Activated CD4-positive, alpha-beta T cell treated with anti-CD3 and anti-CD28 coated beads for 24 hours (primary cell): Measurements from ENCODE around the gene ARV1.
"Not testable (repeated sequence)": the region's sequence is repeated elsewhere in the genome, so short reads cannot be mapped to it uniquely, and the experiment has no call there.

Source experiments
- DNase-seq, 2 donors: peaks; one replicate each; pipeline ENCODE4 v3.0.0-alpha.2; 2020; ENCODE audit warnings: low read depth in 2 of 2

ARV1 gene

GRCh38 chr1:231019711-231020110 lies 40.8 kb downstream of the ARV1 start:
- no peak for DNase-seq

GRCh38 chr1:231020139-231020601 lies 41.3 kb downstream of the ARV1 start:
- DNase-seq = no peak

GRCh38 chr1:231020816-231021215 lies 41.9 kb downstream of the ARV1 start:
- no peak for DNase-seq

DNA sequence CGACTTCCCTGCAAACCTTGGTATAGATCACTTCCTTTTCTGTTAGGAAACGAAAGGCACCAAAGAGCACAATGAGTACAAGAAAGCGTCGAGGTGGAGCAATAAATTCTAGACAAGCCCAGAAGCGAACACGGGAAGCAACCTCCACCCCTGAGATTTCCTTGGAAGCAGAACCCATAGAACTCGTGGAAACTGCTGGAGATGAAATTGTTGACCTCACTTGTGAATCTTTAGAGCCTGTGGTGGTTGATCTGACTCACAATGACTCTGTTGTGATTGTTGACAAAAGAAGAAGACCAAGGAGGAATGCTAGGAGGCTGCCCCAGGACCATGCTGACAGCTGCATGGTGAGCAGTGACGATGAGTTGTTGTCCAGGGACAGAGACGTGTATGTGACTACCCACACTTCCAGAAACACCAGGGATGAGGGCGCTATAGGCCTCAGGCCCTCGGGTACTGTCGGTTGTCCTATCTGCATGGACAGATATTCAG lies 42.7 kb downstream of the ARV1 start:
- no peak for DNase-seq

DNA sequence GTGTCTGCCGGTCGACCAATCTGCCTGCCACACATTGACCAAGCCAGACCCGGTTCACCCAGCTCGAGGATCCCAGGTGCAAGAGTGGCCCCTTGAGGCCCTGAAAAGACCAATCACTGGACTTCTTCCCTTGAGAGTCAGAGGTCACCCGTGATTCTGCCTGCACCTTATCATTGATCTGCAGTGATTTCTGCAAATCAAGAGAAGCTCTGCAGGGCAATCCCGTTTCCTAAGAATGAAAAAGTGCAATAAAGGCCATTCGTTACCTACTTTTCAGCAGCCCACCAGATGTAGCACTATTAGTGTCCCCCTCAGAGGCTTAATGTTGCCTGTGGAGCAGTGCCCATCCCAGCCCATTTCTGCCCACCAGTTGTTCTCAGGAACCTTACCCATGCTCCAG lies 43.6 kb downstream of the ARV1 start:
- DNase-seq = not testable (repeated sequence)

DNA sequence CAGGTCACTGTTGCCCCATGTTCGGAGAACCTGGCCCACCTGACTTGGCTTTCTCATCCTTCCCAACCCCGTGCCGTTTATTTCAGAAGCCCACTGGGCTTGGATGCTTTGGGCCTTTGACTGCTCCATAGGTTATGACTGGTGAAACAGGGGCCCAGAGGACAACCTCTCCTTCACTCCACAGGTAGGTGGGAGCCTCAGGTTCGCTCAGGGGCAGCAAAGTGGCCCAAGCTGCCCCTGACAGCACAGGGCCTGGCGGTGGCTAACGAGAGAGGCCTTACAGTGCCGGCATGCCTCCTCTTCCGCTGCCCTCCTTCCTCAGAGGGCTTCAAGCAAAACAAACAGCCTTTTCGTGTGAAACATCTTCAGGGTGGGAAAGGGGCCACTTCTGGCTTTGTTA lies 44.3 kb downstream of the ARV1 start:
- DNase-seq = no peak

DNA sequence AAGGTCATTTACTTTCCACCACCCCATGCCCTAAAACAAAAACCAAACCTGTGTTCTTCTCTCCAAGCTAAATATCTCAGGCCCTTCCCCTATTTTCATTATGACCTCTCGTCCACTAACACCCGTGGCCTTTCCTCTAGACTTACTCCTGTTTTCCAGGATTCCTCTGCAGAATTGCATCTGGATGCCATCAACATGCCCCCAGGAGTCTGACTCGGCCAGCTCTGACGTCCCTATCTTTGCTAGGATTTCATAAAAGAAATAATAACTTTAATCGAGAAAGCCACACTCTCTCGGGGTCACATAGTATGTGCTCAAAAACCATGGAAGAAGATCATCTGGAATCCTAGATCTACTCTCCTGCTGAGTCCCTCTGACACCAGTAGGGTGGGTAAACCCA lies 47.7 kb downstream of the ARV1 start:
- no peak for DNase-seq

GRCh38 chr1:231027136-231027925 lies 48.4 kb downstream of the ARV1 start:
- no peak for DNase-seq

DNA sequence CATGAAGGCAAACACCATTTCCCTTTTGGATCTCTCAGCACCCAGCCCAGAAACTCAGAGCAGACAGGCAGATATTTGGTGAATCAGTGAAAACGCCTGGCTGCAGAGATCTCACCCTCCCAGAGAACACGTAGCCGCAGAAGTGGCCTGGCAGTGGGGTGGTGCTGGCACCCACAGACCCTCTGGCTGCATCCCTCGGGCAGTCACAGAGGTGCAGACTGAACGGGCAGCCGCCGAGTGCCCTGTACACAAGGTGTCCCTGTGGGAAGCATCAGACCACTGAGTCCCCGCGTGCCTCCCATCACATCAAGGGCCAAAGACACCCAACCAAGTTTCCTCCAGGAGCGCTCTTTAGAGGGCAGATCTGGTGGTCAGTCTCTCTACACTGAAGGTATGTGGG lies 49.1 kb downstream of the ARV1 start:
- no peak for DNase-seq

DNA sequence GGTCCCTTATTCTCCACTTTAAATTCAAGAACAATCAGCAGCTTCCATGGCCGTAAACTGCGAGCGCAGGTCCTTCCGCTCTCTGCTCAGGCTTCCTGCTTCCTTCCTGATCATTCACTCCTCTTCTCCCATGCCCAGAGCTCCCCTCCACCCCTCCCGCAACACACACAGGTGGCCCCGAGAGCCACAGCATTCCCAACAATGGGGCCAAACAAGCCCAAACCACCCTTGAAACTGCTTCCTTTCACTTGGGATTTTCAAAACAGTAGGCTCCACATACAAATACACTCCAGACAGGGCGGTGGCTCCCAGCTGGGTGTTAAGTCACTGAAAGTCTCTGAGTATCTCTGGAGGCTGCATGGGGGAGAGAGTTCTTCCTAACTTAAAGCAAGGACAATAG lies 49.8 kb downstream of the ARV1 start:
- DNase-seq = no peak

GRCh38 chr1:231029247-231029646 lies 50.4 kb downstream of the ARV1 start:
- DNase-seq = not testable (repeated sequence)

DNA sequence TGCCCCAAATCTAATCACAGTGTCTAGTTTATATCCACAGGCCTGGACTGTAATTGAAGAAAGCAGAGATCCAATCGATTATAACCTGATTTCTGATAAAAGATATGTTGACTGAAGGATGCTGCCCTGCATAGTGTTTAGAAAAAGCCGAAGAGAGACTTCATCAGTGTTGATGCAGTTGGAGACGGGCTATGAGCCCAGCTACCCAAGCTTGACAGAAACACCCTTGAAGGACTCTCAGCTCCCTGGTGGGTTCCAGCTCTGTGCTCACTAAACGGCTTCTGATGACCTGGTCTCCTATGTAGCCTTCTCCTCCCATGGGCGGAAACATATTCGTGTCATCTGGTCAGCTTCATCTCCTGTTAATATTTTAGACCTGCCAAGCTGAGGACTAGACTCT lies 50.9 kb downstream of the ARV1 start:
- DNase-seq = no peak

- DNase-seq = no peak
These were observed 54.1 kb downstream of the ARV1 start for GRCh38 chr1:231032963-231033362.

DNA sequence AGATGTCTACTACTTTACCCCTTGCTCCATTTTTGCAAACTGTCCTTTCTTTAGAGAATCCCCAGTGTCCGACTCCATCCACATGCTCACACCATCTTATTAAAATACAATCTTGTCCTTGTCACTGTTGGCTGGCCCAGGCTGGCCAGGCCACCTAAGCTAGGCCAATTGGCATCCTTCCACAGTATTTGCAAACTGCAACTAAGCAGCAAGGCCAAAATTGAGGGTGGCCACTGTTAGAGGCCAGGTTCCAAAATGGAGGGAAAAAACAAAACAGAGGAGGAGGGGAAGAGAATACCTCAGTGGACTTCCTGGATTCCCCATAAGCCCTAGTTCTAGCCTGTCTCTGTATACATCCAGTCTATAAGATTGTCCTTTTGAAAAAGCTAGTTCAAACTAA lies 56.9 kb downstream of the ARV1 start:
- no peak for DNase-seq

GRCh38 chr1:231036416-231036815 lies 57.5 kb downstream of the ARV1 start:
- no peak for DNase-seq

DNA sequence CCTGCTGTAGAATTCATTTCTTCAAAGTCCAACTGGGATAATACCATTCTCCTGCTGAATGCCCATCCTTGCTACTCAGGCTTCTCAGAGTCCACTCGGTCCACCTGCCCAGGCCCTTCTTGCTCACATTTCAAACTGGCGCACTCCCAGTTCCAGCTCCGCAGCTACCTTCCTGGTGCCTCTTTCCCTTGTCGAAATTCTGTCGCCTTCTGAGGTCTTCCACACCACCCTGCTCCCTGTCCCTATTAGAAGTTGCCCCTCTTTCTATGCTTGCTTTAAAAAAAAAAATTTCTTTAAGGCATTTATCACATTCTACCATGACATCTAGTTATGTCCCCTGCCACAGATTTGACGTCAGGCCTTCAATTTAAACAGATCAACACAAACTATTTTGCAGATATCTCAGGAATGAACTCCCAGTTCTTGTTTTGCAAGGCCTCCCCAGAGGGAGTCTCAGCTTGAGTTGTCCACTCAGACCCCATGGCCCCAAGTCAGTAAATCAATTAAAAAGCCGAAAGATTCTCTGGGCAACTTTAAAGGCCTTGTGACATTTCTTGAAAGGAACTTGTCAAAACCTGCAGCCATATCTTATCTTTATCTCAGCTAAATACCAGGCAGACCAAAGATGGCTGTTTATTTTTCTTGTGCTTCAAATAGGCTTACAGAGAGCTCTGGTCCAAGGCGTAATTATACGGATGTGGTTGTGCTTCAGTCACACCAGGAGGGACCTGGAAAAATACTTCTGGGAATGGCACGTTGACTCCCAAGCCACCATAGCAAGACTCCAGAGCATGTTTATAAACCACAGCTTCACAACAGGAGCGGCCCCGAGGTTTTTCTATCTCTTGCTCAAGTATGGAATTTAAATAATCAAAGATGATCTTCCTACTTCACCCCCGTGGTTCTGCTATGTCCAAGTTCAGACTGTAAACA lies 59.0 kb downstream of the ARV1 start:
- no peak for DNase-seq

DNA sequence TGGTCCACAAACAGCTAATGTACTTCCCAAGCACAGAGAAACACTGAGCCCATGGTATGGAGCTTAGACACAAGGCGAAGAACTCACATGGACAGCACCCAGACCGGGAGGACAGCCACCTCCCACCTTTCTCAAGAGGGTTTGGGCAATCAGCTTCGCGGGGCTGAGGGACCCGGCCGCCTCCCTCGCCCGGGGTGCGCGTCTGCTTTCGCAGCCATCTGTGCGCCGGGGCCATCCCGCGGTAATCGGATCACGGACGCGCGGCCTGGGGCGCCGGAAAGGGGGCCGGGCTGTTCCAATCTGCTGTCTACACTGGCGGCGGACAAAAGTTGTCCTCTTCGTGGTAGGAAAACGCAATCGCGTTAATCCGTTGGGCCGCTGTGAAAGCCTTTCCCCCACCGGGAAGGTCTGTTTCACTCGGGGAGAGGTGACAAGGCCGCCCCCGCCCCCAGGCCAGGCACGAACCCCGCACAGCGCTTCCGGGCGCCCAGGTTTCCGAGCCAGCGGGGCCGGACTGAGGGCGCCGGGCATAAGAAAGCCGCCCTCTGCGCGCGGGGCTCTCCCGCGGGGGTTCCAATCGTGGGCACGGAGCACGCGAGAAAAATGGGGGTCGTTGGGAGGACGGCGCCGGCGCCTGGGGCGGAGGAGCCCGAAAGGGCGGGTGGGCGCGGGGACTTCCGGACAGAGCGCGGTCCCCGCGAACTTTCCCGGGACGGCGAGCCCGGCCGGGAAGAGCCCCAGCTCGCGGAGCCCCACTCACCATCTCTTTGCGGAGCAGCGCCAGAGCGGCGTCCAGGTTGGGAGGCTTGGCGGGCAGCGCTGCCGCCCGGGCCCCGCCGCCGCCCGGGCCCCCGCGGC lies 60.5 kb downstream of the ARV1 start:
- DNase-seq = peak; percentile 4 to 15

GRCh38 chr1:231040019-231040799 lies 61.3 kb downstream of the ARV1 start, which contains the start of gene FAM89A:
Gene FAM89A (minus strand): TSS chr1:231040254. CDS start chr1:231040211, 43 bp downstream.
- DNase-seq = peak; percentile 63 to 64

DNA sequence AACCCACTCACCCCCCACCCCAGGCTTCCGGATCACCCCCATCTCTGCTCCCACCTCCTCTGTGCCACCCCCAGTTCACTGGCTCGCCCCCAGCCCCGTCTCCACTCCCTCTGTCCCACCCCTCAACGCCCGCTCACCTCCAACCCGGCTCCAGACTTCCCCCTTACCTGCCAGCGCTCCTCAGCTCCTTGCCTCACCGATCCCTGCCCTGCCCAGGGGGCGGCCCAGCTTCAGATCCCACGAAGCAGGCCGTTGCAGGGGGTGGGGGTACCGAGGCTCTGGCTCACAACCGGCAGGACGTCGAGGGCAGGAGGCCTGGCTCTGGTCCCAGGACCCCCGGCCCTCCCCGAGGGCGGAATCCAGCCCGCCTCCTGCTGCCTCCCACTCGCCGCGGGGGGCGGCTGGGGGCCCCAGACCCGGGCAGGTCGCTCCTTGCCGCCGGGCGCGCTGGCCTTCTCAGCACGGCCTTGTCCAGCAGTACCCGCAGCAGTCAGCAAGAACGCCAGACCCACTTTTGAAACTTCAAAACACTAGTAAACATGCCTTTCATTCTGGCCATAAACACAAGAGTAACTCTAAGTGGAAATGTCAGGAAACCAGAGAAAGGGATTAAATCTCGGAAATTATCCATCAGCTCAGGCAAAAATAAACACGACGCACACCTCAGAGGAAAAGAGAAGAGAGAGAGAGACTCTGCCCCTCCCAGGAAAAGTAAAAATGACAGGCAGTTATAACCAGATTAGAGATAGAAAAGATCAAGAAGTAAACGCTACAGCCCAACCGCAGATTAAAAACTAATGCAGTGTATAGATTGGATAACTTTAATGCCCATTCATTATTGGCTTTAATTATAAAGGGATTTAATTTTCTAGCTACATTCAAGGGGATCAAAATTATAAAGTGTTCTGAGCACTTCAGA lies 62.2 kb downstream of the ARV1 start:
- DNase-seq = no peak
